ENCODE results near the gene GREM1.

Gene GREM1

GRCh38 chr15:32717426-32718226 is at the start of gene GREM1:
GREM1 (plus strand) TSS chr15:32718004; CDS start chr15:32730691, 12,687 bp downstream.
- peak; percentile 69 for DNase-seq

GRCh38 chr15:32668942-32669341 is 48.9 kb upstream of the GREM1 start:
- DNase-seq = no peak

GRCh38 chr15:32669896-32670611 is 47.8 kb upstream of the GREM1 start:
- DNase-seq = peak; percentile 42

GRCh38 chr15:32670623-32671022 is 47.2 kb upstream of the GREM1 start:
- DNase-seq = no peak

- no peak for DNase-seq
Measured at GRCh38 chr15:32671339-32672325, 46.2 kb upstream of the GREM1 start.

GRCh38 chr15:32674681-32675080 is 43.1 kb upstream of the GREM1 start:
- no peak for DNase-seq

GRCh38 chr15:32675466-32675865 is 42.3 kb upstream of the GREM1 start:
- no peak for DNase-seq

GRCh38 chr15:32676169-32676568 is 41.6 kb upstream of the GREM1 start:
- no peak for DNase-seq

- no peak for DNase-seq
Measured at GRCh38 chr15:32677238-32677750, 40.5 kb upstream of the GREM1 start.

- DNase-seq = no peak
Measured at GRCh38 chr15:32679298-32679690, 38.5 kb upstream of the GREM1 start.

GRCh38 chr15:32682569-32682968 is 35.2 kb upstream of the GREM1 start:
- DNase-seq = no peak

GRCh38 chr15:32682977-32683630 is 34.7 kb upstream of the GREM1 start:
- no peak for DNase-seq

GRCh38 chr15:32683906-32684584 is 33.8 kb upstream of the GREM1 start:
- no peak for DNase-seq

GRCh38 chr15:32685576-32685975 is 32.2 kb upstream of the GREM1 start:
- DNase-seq = no peak

- no peak for DNase-seq
Measured at GRCh38 chr15:32687556-32687955, 30.2 kb upstream of the GREM1 start.

- DNase-seq = no peak
Measured at GRCh38 chr15:32688151-32688639, 29.6 kb upstream of the GREM1 start.

GRCh38 chr15:32690941-32691688 is 26.7 kb upstream of the GREM1 start:
- no peak for DNase-seq

- DNase-seq = no peak
Measured at GRCh38 chr15:32691689-32692038, 26.1 kb upstream of the GREM1 start.

GRCh38 chr15:32692286-32692685 is 25.5 kb upstream of the GREM1 start:
- DNase-seq = no peak

- DNase-seq = no peak
Measured at GRCh38 chr15:32694222-32694983, 23.4 kb upstream of the GREM1 start.
